NCI-H2029 treated with DMSO at 0.1 percent for 48 hours (cell line): Measurements from ENCODE around the gene CCDC12.
A peak's percentile ranks its signal among the peaks of the same experiment; 100 is the strongest.

Experiments
- DNase-seq: peaks from one replicate; lab custom pipeline; 2025; lab: John Stamatoyannopoulos, UW

CCDC12 gene

DNA sequence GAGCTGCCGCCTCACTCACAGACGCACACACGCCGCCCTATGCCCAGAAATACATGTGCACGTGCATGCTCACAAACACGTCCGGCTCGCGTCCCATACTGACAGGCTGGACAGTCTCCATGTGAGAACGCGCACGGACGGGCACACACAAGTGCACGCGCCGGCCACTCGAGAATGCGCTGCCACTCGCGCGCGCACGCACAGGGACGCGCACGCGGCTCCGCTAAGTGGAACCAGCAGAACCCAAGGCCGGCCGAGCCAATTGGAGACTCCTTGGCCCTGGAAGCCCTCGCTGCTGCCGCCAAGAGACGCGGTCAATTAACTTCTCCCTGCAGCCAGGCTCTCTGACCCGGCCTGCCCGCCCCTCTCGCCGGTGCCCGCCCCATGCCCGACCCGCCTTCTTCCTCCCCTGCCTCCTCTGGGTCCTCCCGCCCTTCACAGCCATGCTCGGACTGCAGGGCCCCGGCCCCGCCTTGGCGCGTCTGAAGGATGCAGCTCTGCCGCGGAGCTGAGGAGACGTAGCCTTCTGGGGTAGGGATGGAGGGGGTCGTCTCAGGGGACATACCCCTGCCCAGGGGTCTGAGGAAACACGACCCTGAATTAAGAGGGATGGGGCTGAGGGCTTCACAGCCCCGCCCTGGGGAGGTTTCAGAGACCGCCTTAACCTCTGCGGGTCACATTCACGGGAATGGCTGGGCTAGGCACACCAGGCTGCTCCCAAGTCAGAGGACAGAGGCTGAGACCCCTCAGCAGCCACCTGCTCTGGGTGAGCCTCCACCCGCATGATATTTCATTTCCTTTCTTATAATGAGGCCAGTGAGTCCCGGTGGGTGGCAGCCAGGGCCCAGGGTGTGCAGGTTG, 84.0 kb downstream of the CCDC12 start:
- peak; percentile 27 for DNase-seq

DNA sequence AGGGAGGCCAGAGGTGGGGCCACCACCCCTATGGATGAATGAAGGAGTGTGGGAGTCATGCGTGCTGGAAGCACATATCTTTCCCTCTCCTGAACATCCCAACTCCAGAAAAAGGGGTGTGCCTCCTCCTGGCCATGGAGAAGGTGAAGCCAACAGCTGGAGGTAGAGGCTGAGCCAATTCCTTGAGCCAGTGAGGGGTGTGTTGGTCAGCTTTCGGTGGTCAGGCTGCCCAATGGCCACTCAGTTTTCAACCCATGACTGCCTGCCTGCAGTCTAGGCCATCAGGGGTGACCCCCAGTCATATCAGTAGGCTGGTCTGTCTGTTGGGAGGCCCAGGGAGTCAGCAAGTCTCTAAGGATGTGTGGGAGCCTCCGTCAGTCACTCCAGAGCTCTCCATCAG, 85.4 kb downstream of the CCDC12 start:
- no peak for DNase-seq

DNA sequence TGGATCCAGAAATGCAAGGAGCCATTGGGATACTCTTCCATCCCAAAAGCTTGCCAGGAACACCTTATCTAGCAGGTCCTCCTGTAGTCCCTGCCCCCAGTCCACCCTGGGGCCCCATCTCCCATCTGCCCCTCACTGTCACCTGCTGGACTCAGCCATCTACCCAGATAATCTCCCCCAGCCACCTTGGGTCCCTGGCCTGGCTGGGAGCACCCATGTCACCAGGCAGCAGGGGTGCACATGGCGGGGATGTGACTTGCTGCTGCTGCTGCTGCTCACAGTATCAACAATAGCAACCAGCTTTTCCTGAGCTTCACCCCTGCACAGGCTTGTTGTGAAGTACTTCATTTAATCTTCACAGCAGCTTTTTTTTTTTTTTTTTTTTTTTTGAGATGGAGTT, 86.4 kb downstream of the CCDC12 start:
- no peak for DNase-seq

DNA sequence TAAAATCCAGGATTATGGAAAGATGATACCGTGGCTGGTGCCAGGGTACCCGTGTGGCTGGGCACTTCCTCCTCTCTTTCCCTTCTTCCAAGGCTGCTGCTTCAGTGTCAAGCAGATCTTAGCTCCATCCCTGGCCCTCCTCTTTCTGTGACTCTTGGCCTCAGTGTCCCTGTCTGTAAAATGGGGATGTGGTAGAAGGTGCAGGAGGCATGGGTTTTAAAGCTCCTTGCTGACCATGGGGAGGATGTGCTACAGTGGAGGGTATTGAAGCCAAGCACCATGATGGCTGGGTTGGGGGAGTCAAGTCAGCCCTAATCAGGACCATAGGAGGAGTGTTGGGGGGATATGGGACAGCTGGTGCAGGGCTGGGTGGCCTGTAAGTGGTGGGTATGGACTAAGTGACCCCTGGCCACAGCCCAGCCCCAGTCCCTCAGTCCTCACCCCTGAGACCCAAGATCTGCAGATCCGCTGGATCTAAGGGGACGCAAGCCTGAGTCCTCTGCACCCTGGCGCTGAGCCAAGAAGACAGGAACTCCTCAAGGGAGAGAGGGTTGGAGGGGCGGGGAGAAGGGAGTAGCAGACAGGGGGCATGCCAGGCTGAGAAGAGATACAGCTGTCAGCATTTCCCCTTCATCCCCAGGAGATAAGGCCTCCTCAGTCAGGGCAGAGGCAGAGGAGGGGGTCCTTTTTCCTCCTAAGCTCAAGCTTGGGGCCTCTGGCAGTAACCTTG, 87.0 kb downstream of the CCDC12 start:
- no peak for DNase-seq

DNA sequence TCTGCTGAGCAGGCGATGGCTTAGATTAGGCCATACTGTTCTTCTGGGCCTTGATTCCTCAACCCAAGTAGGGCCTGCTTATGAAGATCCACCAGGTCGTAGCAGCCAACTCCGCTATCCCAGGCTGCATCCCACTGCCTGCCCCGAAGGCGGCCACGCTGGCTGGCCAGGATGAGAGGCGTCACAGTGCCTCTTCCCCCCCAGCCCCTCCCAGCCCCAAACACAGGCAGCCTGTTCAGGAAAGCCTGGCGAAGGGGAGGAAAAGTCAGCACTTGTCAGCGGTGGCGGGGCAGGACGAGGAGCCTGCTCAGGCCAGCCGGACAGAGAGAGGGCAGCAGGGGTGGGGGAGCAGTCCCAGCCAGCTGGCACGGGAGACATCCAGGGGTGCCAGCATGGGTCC, 87.8 kb downstream of the CCDC12 start:
- no peak for DNase-seq

DNA sequence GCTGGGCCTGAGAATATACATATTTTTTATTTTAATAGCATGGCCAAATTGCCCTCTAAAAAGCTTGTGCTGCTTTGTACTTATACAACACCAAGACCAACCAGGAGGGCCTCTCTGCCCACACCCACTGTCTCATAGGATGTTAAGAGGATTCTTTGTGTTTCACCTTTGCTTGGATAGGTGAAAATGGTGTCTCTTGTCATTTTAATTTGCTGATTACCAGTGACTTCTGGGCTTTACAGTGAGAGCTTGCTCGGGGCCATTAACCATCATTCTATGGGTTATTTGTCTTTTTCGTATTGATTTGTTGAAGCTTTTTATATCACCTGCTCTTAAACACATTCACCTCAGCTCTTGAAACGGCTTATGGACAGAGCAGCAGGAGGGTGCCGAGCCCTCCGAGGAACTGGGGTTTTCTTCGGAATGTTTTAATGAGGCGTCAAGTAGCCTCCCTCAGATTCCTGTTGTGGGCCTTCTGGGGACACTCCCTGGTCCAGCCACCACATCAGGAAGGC, 88.5 kb downstream of the CCDC12 start:
- DNase-seq, result no peak

DNA sequence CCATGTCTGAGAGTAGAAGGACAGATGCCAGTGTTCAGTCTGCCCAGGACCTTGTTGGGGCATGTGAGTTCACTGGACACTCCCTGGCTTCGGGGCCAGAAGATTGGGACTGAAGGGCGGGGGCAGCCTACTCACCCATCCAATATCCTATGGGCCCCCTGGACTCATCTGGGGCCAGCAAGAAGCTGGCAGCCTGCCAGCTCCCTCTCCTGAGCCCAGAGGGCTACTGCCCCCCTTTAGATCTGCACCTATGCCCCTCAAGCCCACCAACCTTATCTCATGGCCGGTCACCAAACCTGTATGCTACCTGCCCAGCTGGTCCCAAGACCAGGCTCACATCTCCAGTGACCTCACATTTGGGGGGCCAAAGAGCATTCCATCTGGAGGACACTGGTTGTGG, 90.9 kb downstream of the CCDC12 start:
- DNase-seq, result no peak

DNA sequence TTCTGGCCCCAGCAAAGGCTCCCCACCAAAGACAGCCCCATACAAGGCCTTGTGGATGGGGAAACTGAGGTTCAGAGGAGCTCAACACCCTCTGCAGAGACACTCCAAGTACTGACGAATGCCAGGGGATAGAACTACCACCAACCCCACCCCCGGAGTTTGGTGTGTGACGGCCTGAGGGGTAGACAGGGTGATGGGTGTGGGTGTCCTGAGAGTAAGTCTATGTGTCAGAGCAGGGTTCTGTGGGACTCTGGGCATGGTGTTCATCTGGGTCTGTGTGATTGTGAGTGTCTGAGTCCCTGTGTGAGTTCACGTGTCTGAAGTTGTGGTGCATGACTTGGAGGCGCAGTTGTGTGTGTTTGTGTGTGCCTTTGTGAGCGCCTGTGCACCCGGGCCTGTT, 91.6 kb downstream of the CCDC12 start:
- no peak for DNase-seq

DNA sequence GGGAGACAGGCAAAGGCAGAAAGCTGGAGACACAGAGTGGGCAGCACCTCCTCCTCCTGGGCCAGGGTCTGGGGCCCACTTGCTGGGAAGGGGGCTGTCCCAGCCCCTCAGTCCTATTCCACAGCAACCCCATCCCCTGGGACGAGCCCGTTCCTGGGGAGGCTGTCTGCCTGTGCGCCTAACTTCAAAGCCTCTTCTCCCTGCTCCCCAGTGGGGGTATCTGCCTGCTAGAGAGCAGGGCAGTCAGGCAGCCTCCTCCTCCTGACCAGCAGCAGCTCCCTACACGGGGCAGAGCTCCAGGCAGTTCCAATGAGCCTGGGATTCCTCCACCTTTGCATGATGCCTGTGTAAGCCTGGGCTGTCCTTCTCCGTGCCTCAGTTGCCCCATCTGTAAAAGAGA, 92.1 kb downstream of the CCDC12 start:
- DNase-seq, result no peak

DNA sequence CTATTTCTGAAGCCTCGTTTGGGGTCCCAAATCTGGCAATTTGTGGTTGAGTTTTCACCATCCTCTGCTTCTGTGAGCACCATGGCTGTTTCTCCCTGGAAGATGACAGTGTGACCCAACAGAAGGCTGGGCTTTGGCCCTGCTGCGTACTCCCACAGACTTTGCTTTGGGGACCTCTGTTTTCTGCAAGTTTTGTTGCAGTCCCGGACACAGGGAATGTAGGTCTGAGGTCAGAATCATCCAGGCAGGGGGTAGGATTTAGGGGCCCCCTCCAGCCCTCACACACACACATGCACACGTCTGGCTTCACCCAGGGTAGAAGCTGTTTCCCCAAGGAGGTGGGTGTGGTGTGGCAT, 92.7 kb downstream of the CCDC12 start:
- no peak for DNase-seq

DNA sequence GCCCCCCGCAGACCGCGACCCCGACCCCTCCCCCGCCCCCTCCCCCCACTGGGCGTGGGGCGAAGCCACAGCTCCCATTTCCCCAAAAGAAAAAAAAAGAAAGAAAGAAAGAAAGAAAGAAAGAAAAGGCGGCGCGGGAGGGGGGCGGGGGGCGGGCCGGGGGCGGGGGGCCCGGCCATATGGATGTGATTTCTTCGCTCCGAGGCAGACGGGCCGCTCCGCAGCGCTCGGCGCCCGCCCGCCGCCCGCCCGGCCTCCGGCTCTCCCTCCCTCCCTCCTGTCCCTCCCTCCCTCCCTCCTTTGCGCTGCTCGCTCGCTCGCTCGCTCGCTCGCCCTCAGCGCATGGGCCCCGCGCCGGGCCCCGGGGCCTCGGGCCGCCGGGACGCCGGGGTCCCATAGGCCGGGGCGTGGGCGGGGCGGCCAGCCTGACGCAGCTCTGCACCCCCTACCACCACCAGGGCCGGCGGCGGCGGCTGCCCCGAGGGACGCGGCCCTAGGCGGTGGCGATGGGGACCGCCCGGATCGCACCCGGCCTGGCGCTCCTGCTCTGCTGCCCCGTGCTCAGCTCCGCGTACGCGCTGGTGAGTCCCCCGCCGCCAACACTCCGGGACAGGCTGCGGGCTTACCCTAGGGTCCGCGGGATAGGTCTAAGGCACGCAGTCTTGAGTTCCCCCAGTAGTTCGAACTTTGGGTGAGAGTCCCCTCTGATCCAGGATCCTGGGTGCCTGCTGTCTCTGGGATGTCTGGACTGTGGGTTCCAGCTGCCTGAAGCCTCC, 93.3 kb downstream of the CCDC12 start:
- DNase-seq, result no peak

DNA sequence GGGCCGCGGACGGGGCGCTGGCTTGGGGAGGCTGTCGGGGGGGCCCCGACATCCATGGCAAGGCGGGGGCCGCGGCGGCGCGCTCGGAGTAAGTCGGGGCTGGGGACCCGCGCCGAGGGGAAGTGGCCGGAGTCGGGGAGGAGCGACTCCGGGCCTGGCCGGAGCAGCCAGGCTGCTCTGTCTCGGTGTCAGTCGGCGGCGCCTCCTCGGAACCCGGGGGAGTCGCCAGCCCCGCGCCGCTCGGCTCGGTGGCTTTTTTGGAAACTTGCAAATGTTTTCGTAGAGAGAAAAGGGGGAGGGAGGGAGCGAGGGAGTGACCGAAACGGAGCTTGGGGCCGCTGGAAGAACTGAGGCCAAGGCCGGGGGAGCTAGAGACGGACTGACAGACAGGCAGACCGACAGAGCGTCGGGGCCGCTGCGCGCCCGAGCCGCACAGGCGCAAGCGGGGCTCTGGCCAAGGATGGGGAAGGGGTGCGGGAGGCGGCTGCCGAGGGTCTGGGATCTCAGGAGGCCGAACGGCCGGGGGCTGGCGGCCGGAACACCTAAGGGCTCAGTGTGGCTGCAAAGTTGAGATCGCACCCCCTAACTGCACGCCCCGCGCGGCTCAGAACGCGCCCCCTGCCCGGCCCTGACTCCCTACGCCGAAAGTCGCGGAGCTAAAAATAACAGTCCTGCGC, 94.0 kb downstream of the CCDC12 start:
- DNase-seq, result no peak

DNA sequence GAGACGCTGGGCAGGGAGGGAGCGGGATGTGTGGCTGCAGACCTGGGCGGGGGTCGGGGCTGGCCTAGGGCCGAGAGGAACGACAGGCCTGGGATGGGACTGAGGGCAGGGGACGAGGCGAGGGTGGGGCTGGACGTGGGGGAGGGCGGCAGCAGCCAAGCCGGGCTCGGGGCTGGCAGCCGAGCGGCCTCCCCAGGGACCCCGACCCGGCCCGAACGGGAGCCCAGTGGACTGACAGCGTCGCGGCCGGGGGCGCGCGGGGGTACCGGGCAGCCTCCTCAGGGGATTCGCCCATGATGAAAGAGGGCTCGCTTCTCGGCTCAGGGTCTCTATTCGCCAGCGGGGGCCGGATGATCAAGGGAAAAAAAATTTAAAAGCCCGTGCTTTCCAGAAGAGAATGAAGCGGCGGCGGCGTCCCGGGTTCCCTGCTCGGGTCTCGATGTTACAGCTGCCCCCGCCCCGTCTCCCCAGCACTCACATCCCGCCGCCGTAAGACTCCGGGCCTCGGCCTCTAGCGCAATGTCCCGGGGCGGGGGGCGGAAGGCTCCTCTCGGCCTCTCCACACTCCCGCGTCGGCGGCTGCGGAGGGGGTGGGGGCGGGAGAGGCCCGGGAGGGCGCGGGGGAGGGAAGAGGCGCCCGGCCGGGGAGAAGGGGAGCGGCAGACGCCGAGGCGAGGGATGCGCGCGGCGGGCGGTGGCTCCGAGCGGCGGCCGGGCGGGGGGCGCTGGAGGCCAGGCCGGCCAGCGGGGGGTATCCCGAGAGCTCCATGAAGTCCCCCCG, 94.8 kb downstream of the CCDC12 start:
- no peak for DNase-seq

DNA sequence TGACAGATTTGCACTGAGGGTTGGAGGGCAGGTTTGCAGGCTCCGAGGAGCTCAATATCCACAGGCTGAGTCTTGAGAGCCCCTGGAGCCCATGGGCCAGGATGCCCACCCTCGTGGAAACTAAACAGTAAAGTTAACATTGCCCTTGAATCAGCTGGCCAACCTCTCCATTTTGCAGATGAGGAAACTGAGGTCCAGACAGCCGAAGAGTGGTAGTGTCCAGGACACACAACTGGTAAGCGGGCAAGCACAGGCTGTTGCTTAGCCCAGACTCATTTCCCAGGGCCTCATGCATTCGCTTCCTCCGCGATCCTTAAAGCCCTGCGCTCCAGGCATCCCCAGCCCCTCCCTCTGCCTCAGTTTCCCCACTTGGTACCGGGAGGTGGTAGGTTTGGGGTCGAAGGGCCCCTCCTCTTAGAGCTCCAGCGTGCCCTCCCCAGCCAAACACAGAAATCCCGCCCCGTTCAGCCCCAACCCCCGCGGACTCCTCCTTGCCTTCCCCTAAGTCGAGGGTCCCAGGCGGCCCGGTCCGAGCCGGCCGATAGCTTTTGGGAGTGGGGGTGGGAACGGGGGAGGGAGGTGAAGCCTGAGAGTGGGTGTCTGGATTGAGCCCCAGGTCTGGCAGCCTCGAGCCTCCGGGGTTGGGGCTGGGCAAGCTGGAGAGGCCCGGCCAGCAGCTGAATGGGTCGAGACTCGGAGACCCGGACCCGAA, 95.5 kb downstream of the CCDC12 start:
- no peak for DNase-seq

DNA sequence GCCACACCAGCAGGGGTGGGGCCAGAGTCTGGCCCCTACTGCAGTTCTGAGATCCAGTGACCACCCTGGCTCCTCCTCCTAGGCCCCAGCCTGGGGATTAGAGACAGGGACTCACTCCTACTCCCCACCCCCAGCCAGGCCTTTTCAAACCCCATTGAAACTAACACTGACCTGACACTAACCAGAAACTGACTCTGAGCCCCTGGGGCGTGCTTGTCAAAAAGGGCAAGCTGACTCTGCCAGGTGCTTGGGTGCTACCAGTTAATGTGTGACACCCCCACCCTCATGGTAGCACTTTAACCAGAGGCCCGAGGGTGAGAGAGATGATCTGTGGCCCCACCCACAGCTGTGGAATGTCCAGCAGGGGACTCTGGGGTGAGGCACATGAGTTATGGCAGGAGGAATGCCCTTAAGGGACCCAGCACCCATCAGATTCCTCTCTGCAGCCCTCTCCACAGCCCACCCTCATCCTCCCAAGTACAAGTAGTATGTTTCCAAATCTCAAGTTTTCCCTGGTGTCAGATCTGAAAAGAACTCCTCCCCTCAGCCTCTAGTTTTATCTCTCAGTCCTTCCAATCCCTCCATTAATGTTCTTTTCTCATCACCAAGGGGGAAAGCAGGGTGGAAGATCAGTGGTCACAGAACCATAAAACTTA, 97.6 kb downstream of the CCDC12 start:
- DNase-seq, result no peak

DNA sequence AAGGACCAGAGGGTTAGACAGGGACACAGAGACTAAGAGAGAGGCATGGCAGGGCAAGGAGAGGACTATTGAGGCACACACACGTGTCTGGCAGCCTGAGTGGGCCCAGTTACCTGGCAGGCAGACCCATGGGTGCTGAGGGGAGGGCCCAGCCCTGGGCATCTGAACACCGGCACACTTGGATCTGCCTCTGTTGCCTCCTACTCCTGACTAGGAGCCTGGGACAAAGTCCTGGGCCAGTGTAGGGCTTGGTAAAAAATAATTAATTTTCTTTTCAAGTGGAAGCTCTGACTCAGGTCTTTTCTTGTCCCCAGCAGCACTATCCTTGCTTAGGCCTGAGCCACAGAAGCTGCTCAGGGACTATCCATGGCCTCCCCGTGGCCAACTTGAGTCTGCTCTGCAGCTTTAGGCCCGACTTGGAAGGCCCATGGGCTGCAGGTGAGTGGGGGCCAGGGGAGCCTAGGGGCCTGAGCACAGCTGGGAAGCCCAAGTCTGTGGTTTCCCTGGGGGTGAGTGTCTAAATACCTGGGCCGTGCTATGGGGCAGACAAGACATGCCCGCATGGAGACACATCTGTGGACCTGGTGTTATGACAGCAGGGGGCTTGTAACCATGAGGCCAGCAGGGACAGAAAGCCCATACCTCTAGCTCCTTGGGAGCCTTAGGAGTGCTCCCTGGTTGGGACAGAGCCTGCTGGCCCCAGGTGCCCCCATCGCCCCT, 99.0 kb downstream of the CCDC12 start, which contains the start of gene PTH1R:
Gene PTH1R (plus strand): TSS at position 316 of the 720 bp plus-strand sequence. CDS start 5,839 bp downstream, outside the sequence.
- DNase-seq, result no peak

DNA sequence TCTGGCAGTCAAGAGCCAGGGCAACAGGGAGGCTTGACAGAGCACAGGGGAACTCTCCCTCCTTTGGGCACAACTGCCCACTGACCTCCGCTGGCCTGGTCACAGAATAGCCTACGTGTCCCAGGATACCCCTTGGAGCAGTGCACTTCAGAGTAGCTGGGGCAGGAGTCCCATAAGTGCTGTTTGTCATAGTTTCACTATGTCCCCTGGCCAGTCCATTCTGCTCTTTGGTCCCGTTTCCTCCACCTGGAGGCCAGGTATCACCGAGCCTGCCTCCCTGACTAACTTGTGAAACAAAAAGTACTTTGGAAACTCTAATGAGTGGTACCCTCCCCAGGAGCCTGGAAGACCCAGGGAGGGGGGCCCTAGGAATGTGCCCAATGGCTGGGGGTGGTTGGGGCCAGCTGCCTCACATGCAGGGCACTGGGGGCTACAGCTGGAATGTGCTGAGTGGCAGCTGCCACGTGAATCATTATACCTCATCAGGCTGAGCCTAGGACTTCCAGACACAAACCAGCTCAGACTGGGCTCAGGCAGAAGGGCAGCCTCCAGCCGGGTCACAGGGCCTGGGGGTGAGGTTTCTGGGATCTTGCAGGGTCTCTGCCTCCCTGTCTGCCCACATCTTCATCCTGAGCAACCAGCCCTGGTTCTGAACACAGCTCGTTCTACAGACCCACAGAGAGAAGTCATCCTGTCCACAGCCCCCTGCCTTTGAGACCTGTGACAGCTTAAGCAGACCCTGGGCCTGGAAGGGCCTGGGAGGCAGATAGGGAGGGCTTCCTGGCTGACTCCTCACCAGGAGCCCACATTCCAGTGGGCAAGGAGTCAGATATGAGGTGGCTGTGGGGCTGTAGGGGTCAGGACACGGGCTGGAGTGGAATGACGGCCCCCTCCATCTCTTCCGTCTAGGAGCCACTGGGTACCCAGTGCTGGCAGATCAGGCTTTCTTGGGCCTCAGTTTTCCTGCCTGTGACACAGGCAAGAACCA, 99.9 kb downstream of the CCDC12 start:
- DNase-seq, result no peak

DNA sequence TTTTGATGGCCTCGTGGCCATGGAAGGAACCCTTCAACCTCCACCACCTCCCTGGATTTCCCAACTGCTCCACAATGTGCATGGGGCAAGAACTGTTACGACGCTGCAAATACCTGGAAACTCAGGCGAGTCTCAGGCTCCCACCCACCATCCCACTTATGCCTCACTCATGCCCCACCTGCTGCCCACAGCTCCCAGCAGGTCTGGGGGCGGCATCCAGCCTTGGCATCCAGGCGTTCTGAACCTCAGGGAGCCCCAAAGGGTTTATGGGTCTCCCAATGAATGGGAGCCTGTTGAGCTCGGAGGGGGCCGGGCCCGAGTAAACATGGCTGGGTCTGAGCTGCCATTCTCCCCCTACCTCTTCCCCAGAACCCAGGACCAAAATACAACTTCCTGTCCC, 101.0 kb downstream of the CCDC12 start:
- DNase-seq, result no peak
